IMR-90 (cell line): ENCODE results near the gene COPA. TPM values are rescaled to one million over a fixed set of nuclear protein-coding genes. Genes with fewer than 3 reads are reported as not detected.

Experiments
- ATAC-seq: fragments of 200-7000 bp; cut with Tn5 transposase; 2 replicates; pipeline ENCODE4 v1.9.1; 2020; ENCODE audit warnings: low read depth, mild to moderate bottlenecking, moderate library complexity
- BruUV-seq: library from RNA; stranded (reverse); fragments of 400-500 nt; replicated peaks from 2 replicates; lab custom pipeline; 2021; lab: Mats Ljungman, UMichigan
- CTCF ChIA-PET: fragments of 300-600 bp; formaldehyde crosslinking; extraction: SDS; loops from one replicate; lab custom pipeline; 2021; ENCODE audit warnings: antibody characterized with exemption; lab: Yijun Ruan, JAX
- POLR2A ChIA-PET: fragments of 300-600 bp; sonication (Branson Sonifier 250); formaldehyde crosslinking; loops from one replicate; lab custom pipeline; 2022; ENCODE audit warnings: antibody characterized with exemption; ENCODE audit not compliant: unreplicated experiment; lab: Charles Lee
- DNase-seq: peaks from one replicate; pipeline ENCODE4 v3.0.0; 2013
- H2AFZ ChIP-seq: replicated peaks from 2 replicates; pipeline ENCODE3; 2013; ENCODE audit warnings: low read length, mild to moderate bottlenecking; ENCODE audit not compliant: poor library complexity
- H2AK5ac ChIP-seq: 2 replicates; pipeline ENCODE4 v1.6.1; 2013; ENCODE audit warnings: low read depth, low read length, inconsistent platforms
- H2AK9ac ChIP-seq: replicated peaks from 2 replicates; pipeline ENCODE3; 2013; ENCODE audit warnings: mild to moderate bottlenecking, low read depth, low read length, moderate library complexity; ENCODE audit not compliant: poor library complexity
- H2BK120ac ChIP-seq: 2 replicates; pipeline ENCODE4 v1.6.1; 2013; ENCODE audit warnings: low read depth, low read length, inconsistent platforms
- H2BK15ac ChIP-seq: 3 replicates; pipeline ENCODE4 v1.6.1; 2013; ENCODE audit warnings: low read depth, low read length, inconsistent platforms
- H2BK20ac ChIP-seq: 2 replicates; pipeline ENCODE4 v1.6.1; 2013; ENCODE audit warnings: low read depth, mild to moderate bottlenecking, inconsistent platforms, low read length, moderate library complexity
- H2BK5ac ChIP-seq: 2 replicates; pipeline ENCODE4 v1.6.1; 2013; ENCODE audit warnings: mild to moderate bottlenecking, low read depth, low read length, inconsistent platforms; ENCODE audit not compliant: poor library complexity, severe bottlenecking
- H3K14ac ChIP-seq: replicated peaks from 2 replicates; pipeline ENCODE4 v1.6.1; 2013; ENCODE audit warnings: low read depth, low read length, inconsistent platforms
- H3K18ac ChIP-seq: 2 replicates; pipeline ENCODE4 v1.6.1; 2013; ENCODE audit warnings: low read depth, low read length, control low read depth
- H3K23ac ChIP-seq: 2 replicates; pipeline ENCODE4 v1.6.1; 2013; ENCODE audit warnings: low read depth, low read length, inconsistent platforms
- H3K27ac ChIP-seq: 2 replicates; pipeline ENCODE4 v1.5.1; 2013; ENCODE audit warnings: mild to moderate bottlenecking, control low read depth, low read length; ENCODE audit not compliant: insufficient read depth
- H3K27me3 ChIP-seq: 2 replicates; pipeline ENCODE4 v1.6.1; 2013; ENCODE audit warnings: low read length; ENCODE audit not compliant: control insufficient read depth, insufficient read depth
- H3K36me3 ChIP-seq: 2 replicates; pipeline ENCODE4 v1.6.1; 2013; ENCODE audit warnings: low read length, mixed read lengths; ENCODE audit not compliant: control insufficient read depth, insufficient read depth
- H3K4ac ChIP-seq: 2 replicates; pipeline ENCODE4 v1.6.1; 2013; ENCODE audit warnings: low read depth, low read length, inconsistent platforms
- H3K4me1 ChIP-seq: 2 replicates; pipeline ENCODE4 v1.6.1; 2013; ENCODE audit warnings: low read length, mixed read lengths; ENCODE audit not compliant: control insufficient read depth, insufficient read depth
- H3K4me2 ChIP-seq: 2 replicates; pipeline ENCODE4 v1.6.1; 2013; ENCODE audit warnings: low read depth, mild to moderate bottlenecking, control low read depth, low read length, moderate library complexity
- H3K4me3 ChIP-seq: 2 replicates; pipeline ENCODE4 v1.5.1; 2013; ENCODE audit warnings: low read depth, mild to moderate bottlenecking, control low read depth, low read length, moderate library complexity; ENCODE audit not compliant: insufficient read depth
- H3K56ac ChIP-seq: 2 replicates; pipeline ENCODE4 v1.6.1; 2013; ENCODE audit warnings: low read length, inconsistent platforms; ENCODE audit not compliant: insufficient read depth; ENCODE audit errors: extremely low read depth
- H3K79me1 ChIP-seq, 2 experiments: 2 replicates each; pipeline ENCODE4 v1.6.1; 2013; ENCODE audit warnings: low read length in 2 of 2, inconsistent platforms in 1 of 2, low read depth in 1 of 2
- H3K9ac ChIP-seq: 2 replicates; pipeline ENCODE4 v1.6.1; 2013; ENCODE audit warnings: low read depth, low read length, control low read depth
- H3K9me1 ChIP-seq: 2 replicates; pipeline ENCODE4 v1.6.1; 2013; ENCODE audit warnings: low read length, inconsistent platforms; ENCODE audit not compliant: insufficient read depth
- H3K9me3 ChIP-seq: 2 replicates; pipeline ENCODE4 v1.6.1; 2013; ENCODE audit warnings: low read length; ENCODE audit not compliant: control insufficient read depth, insufficient read depth
- H4K20me1 ChIP-seq: 2 replicates; pipeline ENCODE4 v1.6.1; 2013; ENCODE audit warnings: low read length, inconsistent platforms; ENCODE audit not compliant: insufficient read depth
- H4K5ac ChIP-seq: 2 replicates; pipeline ENCODE4 v1.6.1; 2013; ENCODE audit warnings: mild to moderate bottlenecking, low read depth, low read length, control low read depth
- H4K8ac ChIP-seq, 2 experiments: 2 replicates each; pipeline ENCODE4 v1.6.1; 2013; ENCODE audit warnings: low read depth in 2 of 2, low read length in 2 of 2, control low read depth in 1 of 2, inconsistent platforms in 1 of 2
- H4K91ac ChIP-seq: 2 replicates; pipeline ENCODE4 v1.6.1; 2013; ENCODE audit warnings: low read depth, low read length, inconsistent platforms; ENCODE audit not compliant: insufficient read depth
- BHLHE40 ChIP-seq: fragments of 150-350 bp; IDR thresholded peaks from 2 replicates; pipeline ENCODE4 v1.6.1; 2016; ENCODE audit warnings: mild to moderate bottlenecking, low read depth, low read length
- CHD1 ChIP-seq: IDR thresholded peaks from 2 replicates; pipeline ENCODE4 v1.6.1; 2012; ENCODE audit warnings: low read depth, low read length, improper control_type of control experiment
- FOS ChIP-seq: fragments of 150-350 bp; IDR thresholded peaks from 2 replicates; pipeline ENCODE4 v1.6.1; 2016; ENCODE audit warnings: low read depth, low read length
- NFE2L2 ChIP-seq: fragments of 150-350 bp; IDR thresholded peaks from 2 replicates; pipeline ENCODE4 v1.6.1; 2016; ENCODE audit warnings: low read depth, mild to moderate bottlenecking, low read length
- RCOR1 ChIP-seq: IDR thresholded peaks from 2 replicates; pipeline ENCODE4 v1.6.1; 2012; ENCODE audit warnings: mild to moderate bottlenecking, low read length, improper control_type of control experiment; ENCODE audit not compliant: insufficient replicate concordance
- RFX5 ChIP-seq: IDR thresholded peaks from 2 replicates; pipeline ENCODE4 v1.8.0; 2012; ENCODE audit warnings: low read depth, mild to moderate bottlenecking, low read length, moderate library complexity
- SMC3 ChIP-seq: fragments of 150-350 bp; IDR thresholded peaks from 2 replicates; pipeline ENCODE4 v1.6.1; 2016; ENCODE audit warnings: low read depth, mild to moderate bottlenecking, antibody characterized with exemption, low read length, moderate library complexity
- USF2 ChIP-seq: fragments of 150-350 bp; IDR thresholded peaks from 2 replicates; pipeline ENCODE4 v1.6.1; 2017; ENCODE audit warnings: mild to moderate bottlenecking, antibody characterized with exemption, low read length, low read depth
- WGBS, 2 experiments: methylation state at CpG; one replicate each; pipeline versions ENCODE4 v1.1.5 to v1.1.7; 2013; ENCODE audit warnings: missing lambda C conversion rate in 2 of 2; ENCODE audit not compliant: insufficient read length in 1 of 2; ENCODE audit errors: extremely low coverage in 2 of 2; 5-methylcytosine and 5-hydroxymethylcytosine counted together
- dilution Hi-C: fragments of 300-500 bp; cut with HindIII; formaldehyde crosslinking; loops from one replicate; pipeline ENCODE4 v1.14.3; 2018; ENCODE audit warnings: low sequenced_read_pairs; ENCODE audit not compliant: unreplicated experiment
- in situ Hi-C: fragments of 300-500 bp; cut with MboI; formaldehyde crosslinking; loops from 3 replicates; pipeline ENCODE4 v1.14.3; 2019; ENCODE audit warnings: low sequenced_read_pairs, inconsistent platforms, mixed read lengths
- intact Hi-C: fragments of 100-400 bp; cut with micrococcal nuclease; formaldehyde crosslinking; loops from 2 replicates; pipeline ENCODE4 v1.10.0; 2022
- polyA plus RNA-seq, 3 experiments: library from polyadenylated mRNA; depleted of rRNA; stranded (reverse); fragments of >200 nt; gene quantifications; 2 replicates each; pipeline ENCODE4 v1.2.3, GENCODE V29; 2012; ENCODE audit warnings: low replicate concordance in 1 of 3
- total RNA-seq: library from RNA; depleted of rRNA; stranded (reverse); fragments of >200 nt; gene quantifications from 2 replicates; pipeline ENCODE4 v1.2.3, GENCODE V29; 2012

Gene COPA
- total and polyA plus RNA-seq, 2 of the 4 experiments (the other 2 are of a cell fraction): 204 to 436 TPM

GRCh38 chr1:160369087-160369486, 26.0 kb upstream of the COPA start:
- DNase-seq (no peak), ATAC-seq (no peak)
- Histone ChIP-seq H2BK20ac (no peak overlapping the region), H3K9me1 (no peaks in the 10 kb centered on the region), H3K14ac (no peak overlapping the region), H3K36me3 (no peaks in the 10 kb centered on the region), H4K91ac (no peak overlapping the region), H4K8ac (no peak overlapping the region), H3K4me2 (no peak overlapping the region), H3K4ac (no peak overlapping the region), H3K4me1 (no peaks in the 10 kb centered on the region), H3K23ac (no peak overlapping the region), H2AK9ac (no peak overlapping the region), H2BK15ac (no peak overlapping the region), H3K9me3 (no peaks in the 10 kb centered on the region), H3K18ac (no peak overlapping the region), H4K5ac (no peak overlapping the region), H3K27ac (no peak overlapping the region), H3K56ac (no peak overlapping the region), H3K27me3 (peaks cover 6% of the 10 kb centered on the region; the same call in 1 of the 2 replicates), H2AFZ (no peak overlapping the region), H3K79me1 (no peaks in the 10 kb centered on the region), H2BK5ac (no peak overlapping the region), H3K4me3 (no peak overlapping the region), H3K9ac (no peak overlapping the region), H2AK5ac (no peak overlapping the region), H4K20me1 (no peaks in the 10 kb centered on the region), H2BK120ac (no peak overlapping the region)
- ChIA-PET POLR2A (no interaction called here), CTCF (no interaction called here)
- WGBS, 2 experiments: no CpG with 5 or more reads among the region's 1 CpG
- TF ChIP-seq RCOR1 (no peak), BHLHE40 (no peak), NFE2L2 (no peak), USF2 (no peak), CHD1 (no peak), RFX5 (no peak), FOS (no peak), SMC3 (no peak)
- in situ Hi-C loops: no loop called here
- intact Hi-C loops: no loop called here
- BruUV-seq: no TSS peak
- dilution Hi-C loops: no loop called here
